ENCODE data around the gene TDP1.
"Not testable (repeated sequence)": the region's sequence is repeated elsewhere in the genome, so short reads cannot be mapped to it uniquely, and the experiment has no call there.

Gene TDP1

DNA sequence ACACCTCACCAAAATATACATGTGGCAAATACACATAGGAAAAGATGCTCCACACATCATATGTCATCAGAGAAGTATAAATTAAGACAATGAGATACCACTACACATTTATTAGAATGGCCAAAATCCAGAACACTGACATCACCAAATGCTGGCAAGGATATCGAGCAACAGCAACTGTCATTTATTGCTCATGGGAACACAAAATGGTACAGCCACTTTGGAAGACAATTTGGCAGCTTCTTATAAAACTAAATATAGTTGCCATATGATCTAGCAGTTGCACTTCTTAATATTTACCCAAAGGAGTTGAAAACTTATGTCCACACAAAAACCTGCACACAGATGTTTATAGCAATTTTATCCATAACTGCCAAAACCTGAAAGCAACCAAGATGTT, 99.1 kb downstream of the TDP1 start:
- no peak for DNase-seq

DNA sequence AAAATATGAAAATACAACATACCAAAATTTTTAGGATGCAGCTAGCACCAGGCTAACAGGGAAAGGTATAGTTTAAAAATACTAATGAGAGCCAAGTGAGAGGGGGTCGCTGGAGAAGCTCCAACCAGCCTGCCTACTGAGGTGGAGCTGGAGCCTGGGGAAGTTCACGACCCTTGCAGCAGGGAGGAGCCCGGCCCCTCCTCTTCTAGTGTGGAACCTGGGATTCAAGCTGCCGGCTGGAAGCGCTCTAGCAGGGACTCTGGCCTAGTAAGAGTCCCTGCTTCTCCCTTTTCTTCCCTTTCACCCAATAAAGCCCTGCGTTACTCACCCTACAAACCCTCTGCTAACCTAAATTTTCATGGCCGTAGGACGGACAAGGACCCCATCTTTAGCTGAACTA, 101.1 kb downstream of the TDP1 start:
- DNase-seq, result no peak

DNA sequence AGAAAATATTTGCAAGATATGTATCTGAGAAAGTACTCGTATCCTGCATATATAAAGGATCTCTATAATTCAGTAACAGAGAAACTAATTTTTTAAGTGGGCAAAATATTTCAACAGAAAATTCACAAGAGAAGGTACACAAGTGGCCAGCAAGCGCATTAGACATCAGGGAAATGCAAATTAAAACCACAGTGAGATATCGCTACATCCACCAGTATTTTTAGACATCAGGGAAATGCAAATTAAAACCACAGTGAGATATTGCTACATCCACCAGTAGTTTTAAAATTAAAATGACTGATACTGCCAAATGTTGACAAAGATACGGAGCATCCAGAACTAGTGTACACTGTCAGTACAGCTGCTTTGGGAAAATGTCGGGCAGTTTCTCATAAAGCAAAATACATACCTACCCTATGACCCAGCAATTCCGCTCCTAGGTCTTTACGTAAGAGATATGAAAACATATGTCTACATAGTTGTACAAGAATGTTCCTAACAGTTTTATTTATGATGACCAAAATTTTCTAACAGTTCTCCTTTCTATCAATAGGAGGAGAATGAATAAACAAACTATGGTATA, 103.2 kb downstream of the TDP1 start:
- DNase-seq, result no peak

DNA sequence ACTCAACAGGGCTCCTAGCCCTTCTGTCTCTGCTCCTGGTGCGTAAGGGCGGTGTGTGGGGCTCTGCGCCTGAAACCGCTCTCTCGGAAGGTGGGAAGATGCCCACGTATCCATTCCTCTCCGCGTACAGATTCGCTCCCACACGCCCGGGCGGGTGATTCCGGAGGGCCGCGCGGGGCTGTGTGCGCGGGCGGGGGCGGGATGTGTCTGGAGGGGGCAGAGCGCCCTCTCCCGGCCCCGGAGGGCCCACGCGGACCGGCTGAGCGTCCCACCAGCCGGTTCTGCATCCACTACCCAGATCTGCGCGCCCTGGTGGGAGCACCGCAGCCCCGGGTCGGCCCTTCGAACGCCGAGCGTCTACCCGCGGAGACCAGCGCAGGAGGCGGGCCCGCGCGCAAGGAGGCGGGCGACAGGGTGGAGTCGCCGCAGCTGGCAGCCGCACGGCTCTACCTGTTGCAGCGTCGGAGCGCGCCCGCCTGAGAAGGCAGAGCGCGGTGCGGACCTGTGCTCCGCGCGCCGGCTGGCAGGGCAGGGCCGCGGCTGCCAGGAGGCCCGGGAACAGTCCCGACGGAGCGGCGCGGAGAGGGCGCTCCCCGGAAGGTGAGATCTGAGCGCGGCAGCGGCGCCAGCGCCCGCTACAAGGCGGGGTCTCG, 104.7 kb downstream of the TDP1 start:
- peak; percentile 19 for DNase-seq

DNA sequence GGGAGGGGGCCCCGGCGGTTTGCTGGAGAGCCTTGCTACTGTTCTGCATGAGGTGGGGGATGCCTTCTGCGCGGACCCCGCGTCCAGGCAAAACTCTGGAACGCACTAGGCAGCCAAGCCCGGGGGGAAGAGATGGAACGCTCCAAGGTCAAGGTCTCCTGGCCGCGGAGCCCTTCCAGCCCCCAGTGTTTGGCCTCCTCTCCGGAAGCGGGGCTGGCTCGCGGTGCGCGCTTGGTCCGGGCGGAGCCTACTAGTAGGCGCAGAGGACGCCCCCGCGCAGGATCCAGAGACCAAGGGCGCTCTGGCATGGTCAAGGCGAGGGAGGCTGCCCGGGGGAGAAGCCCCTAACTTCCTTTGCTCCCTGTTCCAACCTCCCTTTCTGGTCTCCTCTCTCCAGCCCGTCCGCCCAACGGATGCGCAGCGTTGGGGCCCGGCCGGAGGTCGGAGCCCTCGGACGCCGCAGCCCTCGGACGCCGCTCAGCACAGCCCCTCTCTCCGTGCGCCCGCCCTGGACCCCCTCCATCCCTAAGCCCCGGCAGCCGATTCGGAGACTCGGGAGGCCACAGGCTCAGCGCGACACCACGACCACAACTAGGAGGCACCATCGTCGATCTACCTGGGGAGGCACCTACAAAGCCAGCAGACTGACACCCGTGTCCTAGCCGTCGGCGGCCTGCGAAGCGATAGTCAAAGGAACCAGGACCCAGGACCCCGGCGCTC, 105.4 kb downstream of the TDP1 start:
- no peak for DNase-seq

DNA sequence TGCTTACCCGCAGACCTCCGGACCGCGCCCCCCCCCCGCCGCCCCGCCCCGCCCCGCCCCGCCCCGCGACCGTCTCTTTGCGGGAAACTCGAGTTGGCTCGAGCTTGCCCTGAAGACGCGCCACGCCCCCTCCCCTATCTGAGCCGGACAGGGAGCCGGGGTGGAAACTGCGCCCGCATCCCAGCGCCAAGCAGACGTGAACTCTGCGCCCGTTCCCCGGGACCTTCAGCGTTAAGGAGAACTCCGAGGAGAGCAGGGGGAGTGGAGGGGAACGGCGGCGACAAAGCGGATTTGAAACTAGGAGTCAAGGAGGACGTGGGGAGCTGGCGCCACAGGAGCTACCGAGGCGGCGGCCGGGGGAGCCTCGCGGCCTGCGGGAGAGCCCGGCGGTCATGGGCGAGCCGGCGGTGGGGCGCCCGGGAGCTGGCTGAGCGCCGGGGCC, 106.0 kb downstream of the TDP1 start, which contains the start of gene KCNK13:
Gene KCNK13 (plus strand): TSS at position 310 of the 442 bp plus-strand sequence. CDS start 212 bp downstream, outside the sequence.
- DNase-seq, result no peak

DNA sequence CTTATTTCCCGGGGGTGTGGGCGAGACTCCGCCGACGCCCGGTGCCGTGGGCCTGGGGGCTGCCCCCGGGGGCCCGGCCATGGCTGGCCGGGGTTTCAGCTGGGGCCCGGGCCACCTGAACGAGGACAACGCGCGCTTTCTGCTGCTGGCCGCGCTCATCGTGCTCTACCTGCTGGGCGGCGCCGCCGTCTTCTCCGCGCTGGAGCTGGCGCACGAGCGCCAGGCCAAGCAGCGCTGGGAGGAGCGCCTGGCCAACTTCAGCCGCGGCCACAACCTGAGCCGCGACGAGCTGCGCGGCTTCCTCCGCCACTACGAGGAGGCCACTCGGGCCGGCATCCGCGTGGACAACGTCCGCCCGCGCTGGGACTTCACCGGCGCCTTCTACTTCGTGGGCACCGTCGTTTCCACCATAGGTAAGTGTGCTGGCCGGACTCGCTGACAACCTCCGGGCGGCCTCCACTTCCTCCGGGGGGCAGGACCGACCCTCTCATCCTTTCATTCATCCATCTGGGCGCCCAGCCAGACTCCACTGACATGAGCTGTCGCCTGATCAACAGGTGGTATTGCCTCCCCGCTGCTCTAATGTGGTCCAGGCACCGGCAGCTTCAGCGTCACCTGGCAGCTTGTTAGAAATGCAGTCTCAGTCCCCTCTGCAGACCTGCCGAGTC, 106.5 kb downstream of the TDP1 start:
- DNase-seq, result peak; percentile 42

DNA sequence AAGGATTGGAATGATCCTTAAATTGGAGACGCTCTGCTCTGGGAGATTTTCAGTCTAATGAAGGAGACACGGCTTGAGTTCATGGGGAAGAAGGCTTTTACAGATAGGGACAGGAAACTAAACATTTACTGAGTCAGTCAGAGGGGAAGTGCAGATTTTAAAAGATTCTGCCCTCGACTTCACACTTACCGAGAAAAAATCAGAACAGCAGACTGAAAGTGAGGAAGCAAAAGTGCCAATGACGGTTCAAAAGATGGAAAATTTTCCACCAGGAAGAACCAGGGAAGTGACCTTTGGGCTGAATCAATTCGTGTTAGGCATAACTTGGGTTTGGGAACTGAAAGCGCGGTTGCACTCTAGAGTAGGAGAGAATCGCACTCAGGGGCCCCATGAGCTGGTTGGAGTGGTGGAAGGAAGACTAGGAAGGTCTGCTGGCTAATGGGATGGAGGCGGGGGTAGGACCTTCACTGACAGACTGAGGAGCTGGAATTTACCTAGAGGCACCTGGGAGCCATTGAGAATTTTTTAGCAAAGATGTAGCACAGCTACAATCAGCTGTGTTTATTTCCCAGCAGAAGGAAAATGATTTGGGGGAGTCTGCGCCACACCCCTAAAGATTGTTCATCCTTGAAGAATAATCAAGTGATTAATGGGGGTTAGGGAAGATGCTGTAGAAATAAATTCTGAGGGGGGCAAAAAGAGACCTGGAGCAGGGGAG, 107.3 kb downstream of the TDP1 start:
- DNase-seq, result no peak

DNA sequence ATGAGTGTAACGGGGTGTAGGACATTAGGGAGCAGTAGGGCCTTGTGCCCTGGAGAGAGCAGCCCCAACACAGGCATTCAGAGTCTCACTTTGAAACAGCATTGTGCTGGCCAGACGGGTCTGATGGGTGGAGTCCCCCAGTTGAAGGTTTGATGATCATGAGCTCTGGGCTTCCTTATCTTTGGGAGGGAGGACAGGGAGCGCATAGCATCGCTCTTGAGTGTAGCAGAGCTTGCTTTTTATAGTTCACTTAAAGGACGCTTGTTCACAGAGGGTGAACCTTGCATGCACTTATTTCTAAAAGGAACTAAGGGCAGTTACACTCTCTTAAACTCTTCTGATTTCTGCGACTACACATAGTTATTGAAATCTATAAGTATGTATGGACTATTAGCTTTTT, 116.6 kb downstream of the TDP1 start:
- no peak for DNase-seq

DNA sequence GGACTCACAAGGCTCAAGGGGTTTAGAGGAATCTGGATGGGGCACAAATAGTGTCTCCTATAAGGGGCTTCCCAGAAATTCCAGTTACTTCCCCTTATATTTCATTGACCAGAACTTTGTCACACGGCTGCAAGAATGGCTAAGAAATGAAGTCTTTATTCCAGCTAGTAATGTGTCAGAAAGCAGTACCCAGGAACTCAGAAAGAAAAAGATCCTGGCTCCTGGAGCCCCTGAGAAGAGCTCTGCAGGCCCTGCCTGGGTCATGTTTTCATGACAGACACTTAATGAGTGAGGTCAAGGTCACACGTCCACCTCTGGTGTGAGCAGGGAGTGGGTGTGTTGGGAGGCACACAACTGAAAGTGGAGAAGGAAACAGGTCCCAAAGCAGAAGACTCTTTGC, 123.8 kb downstream of the TDP1 start:
- no peak for DNase-seq

DNA sequence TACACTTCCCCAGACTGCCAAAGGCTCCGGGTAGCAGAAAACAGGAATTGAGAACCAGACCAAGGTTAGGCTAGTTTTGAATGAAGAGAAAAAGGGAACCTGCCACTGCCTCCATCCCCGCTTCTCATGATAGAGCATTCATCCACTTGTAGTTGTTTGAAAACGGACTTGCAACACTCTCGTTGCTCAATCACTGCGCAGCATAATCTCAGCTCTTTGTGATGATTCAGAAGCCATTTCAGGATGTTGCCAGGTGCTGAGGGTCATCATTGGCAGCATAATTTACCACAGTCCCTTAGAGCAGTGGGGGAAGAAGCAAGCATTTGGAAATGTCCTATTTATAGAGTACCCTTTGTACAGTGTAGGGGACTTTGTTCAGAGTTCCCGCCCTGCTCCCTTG, 131.7 kb downstream of the TDP1 start:
- DNase-seq, result no peak

DNA sequence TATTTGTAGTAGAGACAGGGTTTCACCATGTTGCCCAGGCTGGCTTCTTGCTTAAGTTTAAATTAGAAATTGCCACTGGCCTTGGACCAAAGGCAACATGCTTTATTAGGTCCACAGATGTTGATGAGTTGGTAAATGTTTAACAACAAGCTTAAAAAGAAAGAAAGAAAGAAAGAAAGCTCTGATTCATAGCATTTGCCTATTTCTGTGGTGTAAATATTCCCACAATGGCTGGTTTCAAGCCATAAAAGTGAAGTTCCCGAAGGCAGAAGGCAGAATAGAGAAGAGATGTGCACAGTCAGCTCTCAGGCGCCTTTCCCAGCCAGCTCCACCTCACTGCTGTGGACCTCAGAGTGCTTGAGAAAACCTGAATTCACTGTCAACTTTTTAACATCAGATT, 132.4 kb downstream of the TDP1 start:
- no peak for DNase-seq

DNA sequence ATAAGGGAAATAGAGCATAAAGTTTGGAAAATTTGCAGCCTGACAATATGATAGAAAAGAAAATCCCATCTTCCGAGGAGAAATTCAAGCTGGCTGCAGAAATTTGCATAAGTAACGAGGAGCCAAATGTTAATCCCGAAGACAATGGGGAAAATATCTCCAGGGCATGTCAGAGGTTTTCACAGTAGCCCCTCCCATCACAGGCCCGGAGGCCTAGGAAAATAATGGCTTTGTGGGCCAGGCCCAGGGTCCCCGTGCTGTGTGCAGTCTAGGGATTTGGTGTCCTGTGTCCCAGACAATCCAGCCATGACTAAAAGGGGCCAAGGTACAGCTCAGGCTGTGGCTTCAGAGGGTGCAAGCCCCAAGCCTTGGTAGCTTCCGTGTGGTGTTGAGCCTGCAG, 133.8 kb downstream of the TDP1 start:
- DNase-seq, result not testable (repeated sequence)

DNA sequence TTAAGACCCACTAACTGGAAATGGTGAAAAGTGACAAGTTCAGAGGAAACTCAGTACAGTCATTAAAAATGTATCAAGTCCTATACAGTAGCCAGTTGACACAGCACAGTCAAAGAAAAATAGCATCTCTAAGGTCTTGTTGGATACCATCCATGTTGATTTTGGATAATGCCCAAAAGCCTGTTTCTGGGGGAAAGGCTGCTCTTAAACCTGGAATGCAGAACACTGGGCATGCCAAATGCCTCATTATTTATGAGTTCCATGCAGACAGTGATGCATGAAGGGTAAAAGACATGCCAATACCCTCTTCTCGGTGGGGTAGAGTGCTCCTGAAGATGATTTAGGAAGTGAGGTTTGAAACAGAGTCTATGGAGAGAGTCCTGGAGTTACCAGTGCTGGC, 135.7 kb downstream of the TDP1 start:
- DNase-seq, result no peak

DNA sequence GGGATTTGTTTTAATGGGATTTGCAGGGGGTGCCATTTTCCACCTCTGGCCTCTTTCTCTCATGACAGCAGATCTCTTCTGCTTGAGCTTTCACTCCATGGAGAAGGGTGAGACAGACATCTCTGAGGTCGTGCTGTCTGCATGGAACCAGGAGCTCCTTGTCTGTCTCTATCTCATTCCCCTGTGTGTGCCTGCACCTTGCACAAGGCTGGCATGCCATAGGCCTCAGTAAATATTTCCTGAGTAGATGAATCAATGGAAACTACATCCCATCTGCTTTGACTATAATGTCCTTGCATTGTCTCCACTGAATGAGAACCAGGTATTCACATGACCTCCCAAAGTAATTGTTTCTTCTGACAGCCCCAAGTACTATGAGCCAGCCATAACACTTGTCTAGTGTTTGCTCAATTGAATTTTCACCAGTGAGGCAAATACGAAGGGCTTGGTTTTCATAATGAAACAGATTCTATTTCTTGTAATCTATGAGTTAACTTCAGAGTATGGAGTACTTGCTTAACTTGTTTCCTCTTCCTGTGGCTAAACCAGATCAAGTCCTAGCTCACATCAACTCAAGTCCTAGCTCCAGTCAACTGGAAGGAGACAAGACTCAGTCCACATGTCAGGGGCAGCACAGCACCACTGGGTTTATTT, 138.3 kb downstream of the TDP1 start:
- no peak for DNase-seq
